A673 (cell line): ENCODE data around the gene NINJ2. TPM values are rescaled to one million over a fixed set of nuclear protein-coding genes. Genes with fewer than 3 reads are reported as not detected.

Experiments
- BruUV-seq: library from RNA; stranded (reverse); fragments of 400-500 nt; replicated peaks from 2 replicates; lab custom pipeline; 2021; lab: Mats Ljungman, UMichigan
- CTCF ChIA-PET: fragments of 300-600 bp; sonication (Branson Sonifier 250); formaldehyde crosslinking; loops from one replicate; lab custom pipeline; 2022; ENCODE audit warnings: antibody characterized with exemption; lab: Charles Lee
- POLR2A ChIA-PET: fragments of 300-600 bp; sonication (Branson Sonifier 250); formaldehyde crosslinking; loops from one replicate; lab custom pipeline; 2022; ENCODE audit warnings: antibody characterized with exemption; ENCODE audit not compliant: low non-redundant PET; lab: Charles Lee
- DNase-seq: peaks from one replicate; pipeline ENCODE4 v3.0.0-alpha.2; 2015; ENCODE audit warnings: low spot score
- H3K27ac ChIP-seq: fragments of 200-600 bp; sonication (generic); 2 replicates; pipeline ENCODE4 v1.5.1; 2016; ENCODE audit warnings: mixed run types, low read depth, mild to moderate bottlenecking, mixed read lengths, antibody characterized with exemption, low read length; ENCODE audit not compliant: poor library complexity, severe bottlenecking
- H3K27me3 ChIP-seq: fragments of 200-600 bp; sonication (generic); replicated peaks from 2 replicates; pipeline ENCODE4 v1.6.1; 2017; ENCODE audit warnings: mixed run types, low read depth, mild to moderate bottlenecking, mixed read lengths, antibody characterized with exemption, low read length; ENCODE audit not compliant: insufficient read depth, poor library complexity
- H3K36me3 ChIP-seq: fragments of 200-600 bp; sonication (generic); 2 replicates; pipeline ENCODE4 v1.6.1; 2016; ENCODE audit warnings: mixed run types, mild to moderate bottlenecking, mixed read lengths, antibody characterized with exemption, low read length; ENCODE audit not compliant: insufficient read depth, poor library complexity, severe bottlenecking
- H3K4me1 ChIP-seq: fragments of 200-600 bp; sonication (generic); 2 replicates; pipeline ENCODE4 v1.6.1; 2017; ENCODE audit warnings: mixed run types, mild to moderate bottlenecking, mixed read lengths, antibody characterized with exemption, low read length; ENCODE audit not compliant: insufficient read depth, poor library complexity, severe bottlenecking
- H3K4me3 ChIP-seq: fragments of 200-600 bp; sonication (generic); 2 replicates; pipeline ENCODE4 v1.5.1; 2016; ENCODE audit warnings: low read depth, mixed run types, mild to moderate bottlenecking, mixed read lengths, low read length; ENCODE audit not compliant: poor library complexity, severe bottlenecking
- H3K9me3 ChIP-seq: fragments of 200-600 bp; sonication (generic); 2 replicates; pipeline ENCODE4 v1.6.1; 2016; ENCODE audit warnings: mixed run types, low read depth, mild to moderate bottlenecking, mixed read lengths, antibody characterized with exemption, low read length; ENCODE audit not compliant: poor library complexity, severe bottlenecking
- EZH2 ChIP-seq: fragments of 200-600 bp; sonication (generic); IDR thresholded peaks from 2 replicates; pipeline ENCODE4 v1.6.1; 2017; ENCODE audit warnings: borderline replicate concordance, low read depth, mild to moderate bottlenecking, mixed read lengths, antibody characterized with exemption, low read length; ENCODE audit not compliant: poor library complexity, severe bottlenecking
- intact Hi-C: fragments of 100-400 bp; cut with micrococcal nuclease; formaldehyde crosslinking; loops from one replicate; pipeline ENCODE4 v1.10.0; 2022; ENCODE audit not compliant: unreplicated experiment
- total RNA-seq: library from RNA; stranded (reverse); gene quantifications from 2 replicates; pipeline ENCODE4 v1.2.3, GENCODE V29; 2021
- TF ChIP-seq, protein P1 (sequence below): fragments of 300-800, 200-600 bp; sonication (generic); conservative IDR thresholded peaks from 2 replicates; pipeline ENCODE4 v1.5.1; 2017; ENCODE audit warnings: low read depth, mild to moderate bottlenecking, antibody characterized with exemption, low read length, moderate library complexity, mixed read lengths

Gene NINJ2
- total RNA-seq, 1 experiment from 2014 or later: not detected

GRCh38 chr12:569803-570434, 93.3 kb downstream of the NINJ2 start:
- Histone ChIP-seq H3K4me1 (no peaks in the 10 kb centered on the region), H3K27me3 (no peaks in the 10 kb centered on the region), H3K27ac (no peak overlapping the region), H3K36me3 (no peaks in the 10 kb centered on the region), H3K4me3 (peak overlapping the region; percentile 55), H3K9me3 (peaks cover 3% of the 10 kb centered on the region)
- no TSS peak for BruUV-seq
- peak; percentile 90 for DNase-seq
- TF ChIP-seq, protein P1, sequence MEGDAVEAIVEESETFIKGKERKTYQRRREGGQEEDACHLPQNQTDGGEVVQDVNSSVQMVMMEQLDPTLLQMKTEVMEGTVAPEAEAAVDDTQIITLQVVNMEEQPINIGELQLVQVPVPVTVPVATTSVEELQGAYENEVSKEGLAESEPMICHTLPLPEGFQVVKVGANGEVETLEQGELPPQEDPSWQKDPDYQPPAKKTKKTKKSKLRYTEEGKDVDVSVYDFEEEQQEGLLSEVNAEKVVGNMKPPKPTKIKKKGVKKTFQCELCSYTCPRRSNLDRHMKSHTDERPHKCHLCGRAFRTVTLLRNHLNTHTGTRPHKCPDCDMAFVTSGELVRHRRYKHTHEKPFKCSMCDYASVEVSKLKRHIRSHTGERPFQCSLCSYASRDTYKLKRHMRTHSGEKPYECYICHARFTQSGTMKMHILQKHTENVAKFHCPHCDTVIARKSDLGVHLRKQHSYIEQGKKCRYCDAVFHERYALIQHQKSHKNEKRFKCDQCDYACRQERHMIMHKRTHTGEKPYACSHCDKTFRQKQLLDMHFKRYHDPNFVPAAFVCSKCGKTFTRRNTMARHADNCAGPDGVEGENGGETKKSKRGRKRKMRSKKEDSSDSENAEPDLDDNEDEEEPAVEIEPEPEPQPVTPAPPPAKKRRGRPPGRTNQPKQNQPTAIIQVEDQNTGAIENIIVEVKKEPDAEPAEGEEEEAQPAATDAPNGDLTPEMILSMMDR: peak; percentile 99
- no peak for TF ChIP-seq EZH2
- ChIA-PET POLR2A (no interaction called here), CTCF (interaction anchor here (0.6 kb wide), 1 partner anchor 187 kb away, joined by 3 read pairs; no protein-coding TSS in a partner anchor)
- intact Hi-C loops: loop anchor here (2.0 to 5.0 kb wide), 2 partner anchors 377 to 1013 kb away; partner anchors contain the start of gene RAD52

DNA sequence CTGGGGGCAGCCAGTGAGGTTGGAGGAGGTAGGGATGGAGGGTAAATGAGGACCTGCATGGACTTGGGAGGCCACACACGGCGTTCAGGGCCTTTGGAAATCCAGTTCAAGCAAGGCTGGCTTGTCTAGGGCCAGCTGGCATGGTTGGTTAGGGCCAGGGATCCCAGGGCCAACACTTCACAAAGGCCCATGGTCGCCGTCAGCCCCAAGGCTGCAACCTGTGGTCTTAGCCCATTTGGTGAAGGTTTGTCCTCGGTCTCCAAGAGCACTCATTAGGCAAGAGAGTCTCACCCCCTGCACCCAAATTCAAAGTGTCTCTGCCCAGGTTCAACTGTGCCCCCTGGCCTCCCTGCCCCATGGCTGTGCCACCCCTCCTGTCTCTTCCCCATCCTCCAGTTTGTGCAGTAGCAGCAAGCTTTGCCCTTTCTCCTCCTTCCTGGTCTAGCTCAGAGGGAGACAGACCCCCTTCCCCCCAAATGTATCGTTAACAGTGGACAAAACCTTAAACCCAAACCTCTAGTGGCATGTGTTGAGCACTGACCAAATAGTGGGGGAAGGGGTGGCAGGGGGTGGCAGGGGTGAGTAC, 94.1 kb downstream of the NINJ2 start:
- no peak for DNase-seq
- ChIA-PET CTCF (no interaction called here), POLR2A (no interaction called here)
- H3K4me1 ChIP-seq: no peaks in the 10 kb centered on the region
- H3K9me3 ChIP-seq: no peaks in the 10 kb centered on the region
- no peak overlapping the region for H3K27ac ChIP-seq
- no peaks in the 10 kb centered on the region for H3K36me3 ChIP-seq
- no peak for TF ChIP-seq EZH2
- TF ChIP-seq, protein P1: no peak
- H3K27me3 ChIP-seq: no peaks in the 10 kb centered on the region
- intact Hi-C loops: loop anchor here (5.0 kb wide), 1 partner anchor 378 kb away; the partner anchor contains the start of gene RAD52
- BruUV-seq: no TSS peak
- H3K4me3 ChIP-seq: peak overlapping the region; percentile 55

- DNase-seq: no peak
- no peak overlapping the region for H3K27ac ChIP-seq
- no peaks in the 10 kb centered on the region for H3K4me1 ChIP-seq
- H3K36me3 ChIP-seq: no peaks in the 10 kb centered on the region
- CTCF ChIA-PET: no interaction called here
- TF ChIP-seq EZH2: no peak
- TF ChIP-seq, protein P1: no peak
- BruUV-seq: no TSS peak
- no peaks in the 10 kb centered on the region for H3K9me3 ChIP-seq
- intact Hi-C loops: loop anchor here (5.0 kb wide), 1 partner anchor 379 kb away; the partner anchor contains the start of gene RAD52
- no peak overlapping the region for H3K4me3 ChIP-seq
- no peaks in the 10 kb centered on the region for H3K27me3 ChIP-seq
- POLR2A ChIA-PET: no interaction called here
Observed at GRCh38 chr12:568486-568885, 94.8 kb downstream of the NINJ2 start.
